K562 (cell line): ENCODE results near the gene PRDX2. TPM values are rescaled to one million over a fixed set of nuclear protein-coding genes. Genes with fewer than 3 reads are reported as not detected.

ENCODE experiments used
- ARHGAP35 ChIP-seq: fragments of 450-650 bp; IDR thresholded peaks from 2 replicates; pipeline ENCODE4 v1.6.1; 2018; ENCODE audit not compliant: partially characterized antibody
- ARID2 ChIP-seq: fragments of 450-650 bp; IDR thresholded peaks from 2 replicates; pipeline ENCODE4 v1.6.1; 2017; ENCODE audit warnings: antibody characterized with exemption, mild to moderate bottlenecking
- C11orf30 ChIP-seq: fragments of 450-650 bp; IDR thresholded peaks from 2 replicates; pipeline ENCODE4 v1.6.1; 2016; ENCODE audit warnings: low read depth, mild to moderate bottlenecking
- DIDO1 ChIP-seq: fragments of 450-650 bp; IDR thresholded peaks from 2 replicates; pipeline ENCODE4 v1.6.1; 2016; ENCODE audit warnings: low read depth, missing biosample characterization, missing genetic modification characterization
- DMBX1 ChIP-seq: fragments of 250-450 bp; sonication (Bioruptor Pico); IDR thresholded peaks from 2 replicates; pipeline ENCODE4 v1.8.0; 2022; ENCODE audit warnings: inconsistent platforms, mild to moderate bottlenecking, moderate library complexity, borderline replicate concordance
- FOXA1 ChIP-seq: fragments of 450-650 bp; IDR thresholded peaks from 2 replicates; pipeline ENCODE4 v1.6.1; 2016; ENCODE audit warnings: mild to moderate bottlenecking, borderline replicate concordance
- HDAC8 ChIP-seq: fragments of 450-650 bp; IDR thresholded peaks from 2 replicates; pipeline ENCODE4 v1.6.1; 2016; ENCODE audit warnings: mild to moderate bottlenecking, missing genetic modification characterization, moderate library complexity, missing compliant biosample characterization
- NCOA1 ChIP-seq: fragments of 450-650 bp; IDR thresholded peaks from 2 replicates; pipeline ENCODE4 v1.6.1; 2016; ENCODE audit warnings: low read depth
- NFRKB ChIP-seq: fragments of 450-650 bp; IDR thresholded peaks from 2 replicates; pipeline ENCODE4 v1.6.1; 2016; ENCODE audit warnings: low read depth
- SIN3A ChIP-seq, 2 experiments: fragments of 150-350 bp in 1 of 2; IDR thresholded peaks; 2 replicates each; pipeline ENCODE4 v1.6.1; 2011 to 2016; ENCODE audit warnings: borderline replicate concordance in 2 of 2, low read depth in 2 of 2, low read length in 2 of 2, mild to moderate bottlenecking in 2 of 2, moderate library complexity in 2 of 2; ENCODE audit not compliant: control insufficient read depth in 1 of 2
- TCF7L2 ChIP-seq: fragments of 150-350 bp; IDR thresholded peaks from 2 replicates; pipeline ENCODE4 v1.6.1; 2016; ENCODE audit warnings: low read depth, mild to moderate bottlenecking, low read length, moderate library complexity
- UBTF ChIP-seq, 2 experiments: IDR thresholded peaks; 2 replicates each; pipeline ENCODE4 v1.6.1; 2012; ENCODE audit warnings: improper control_type of control experiment in 2 of 2, low read depth in 2 of 2, low read length in 2 of 2, borderline replicate concordance in 1 of 2
- ZNF134 ChIP-seq: fragments of 250-450 bp; sonication (Bioruptor Pico); conservative IDR thresholded peaks from 2 replicates; pipeline ENCODE4 v1.4.0; 2020
- ZNF143 ChIP-seq: sonication (generic); formaldehyde crosslinking; IDR thresholded peaks from 2 replicates; pipeline ENCODE4 v1.9.0; 2022; ENCODE audit warnings: mild to moderate bottlenecking, missing genetic modification reagents
- ZNF407 ChIP-seq: fragments of 450-650 bp; IDR thresholded peaks from 2 replicates; pipeline ENCODE4 v1.6.1; 2016; ENCODE audit warnings: low read depth
- polyA plus RNA-seq, 8 experiments: library from polyadenylated mRNA; depleted of rRNA in 4 of 8; stranded (reverse) in 5 of 8; unstranded in 3 of 8; fragments of >200 nt; fragmentation: Nextera tagmentation in 2 of 8; fragmentation: Illumina TruSeq in 1 of 8; extraction: Ambion mirVana in 2 of 8; extraction: Trizol in 1 of 8; gene quantifications; 2 replicates each; pipeline versions ENCODE4 v1.2.1 to v1.2.3, GENCODE V29; 2011 to 2014; ENCODE audit warnings: inconsistent platforms in 1 of 8, missing spikeins in 1 of 8
- total RNA-seq, 7 experiments: library from RNA; depleted of rRNA in 6 of 7; stranded (reverse); fragments of >200 nt in 6 of 7; fragmentation: Illumina TruSeq in 2 of 7; extraction: Trizol in 2 of 7; gene quantifications; 2 replicates each; pipeline versions ENCODE4 v1.2.1 to v1.2.3, GENCODE V29; 2011 to 2021; ENCODE audit warnings: low replicate concordance in 1 of 7
- TF ChIP-seq, protein P1 (sequence below): fragments of 450-650 bp; formaldehyde crosslinking; IDR thresholded peaks from 2 replicates; pipeline ENCODE4 v1.4.0; 2020; ENCODE audit warnings: mild to moderate bottlenecking, moderate library complexity

PRDX2 gene
- total and polyA plus RNA-seq, 9 of the 15 experiments (the other 6 are each of a cell fraction or from before 2014, with no cell fraction given), result 206 to 1,183 (median 415) TPM

DNA sequence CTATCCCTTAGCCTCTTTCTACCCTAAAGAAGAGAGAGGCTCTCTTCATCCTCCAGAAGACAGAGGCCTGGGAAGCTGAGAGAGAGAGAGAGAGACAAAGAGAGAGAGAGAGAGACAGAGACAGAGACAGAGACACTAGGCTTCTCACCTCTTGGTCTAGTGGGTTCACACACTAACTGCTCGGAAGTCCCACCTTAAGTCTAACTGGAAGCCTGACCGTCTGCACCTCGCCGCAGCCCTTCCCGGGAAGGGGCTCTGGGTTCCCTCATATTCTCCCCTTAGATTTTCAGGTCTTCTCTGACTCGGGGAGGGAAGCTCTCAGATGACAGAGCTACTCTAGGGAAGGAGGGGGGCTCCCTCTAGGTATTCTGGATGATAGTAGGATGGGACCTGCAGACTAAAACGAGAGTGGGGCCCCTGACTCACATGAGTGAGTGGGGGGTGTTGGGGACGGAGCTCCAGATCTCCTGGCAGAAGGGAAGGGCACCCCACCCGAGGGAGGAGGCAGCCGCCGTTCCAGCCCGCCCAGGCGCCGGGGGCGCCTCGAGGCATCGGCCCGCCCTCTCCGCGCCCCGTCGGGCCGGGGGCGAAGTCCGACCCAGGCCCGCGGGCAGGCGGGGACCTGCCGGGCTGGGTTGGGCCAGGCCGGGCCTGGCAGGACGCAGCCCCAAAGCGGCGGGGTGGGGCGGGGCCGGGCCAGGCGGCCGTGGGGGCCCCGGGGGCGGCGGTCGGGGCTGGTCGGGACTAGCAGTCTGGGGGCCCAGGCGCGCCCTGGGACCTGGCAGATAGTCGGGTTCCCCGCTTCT is 12.3 kb downstream of the PRDX2 start (continued):
- TF ChIP-seq NFRKB (no peak; the same call in 1 of the 2 replicates), FOXA1 (no peak), ARHGAP35 (no peak), ZNF134 (no peak), UBTF (IDR thresholded peaks at IDR 0.05; ENCODE audit: borderline replicate concordance in 1 of 2, low read depth in 2 of 2, low read length in 2 of 2) (0 out of 4 replicates have a peak, but pooled peaks of 1 of the 2 experiments have one; percentile 13), DMBX1 (CRISPR knock-in tag) (no peak), DIDO1 (tag) (no peak), ZNF143 (CRISPR knock-in tag) (no peak), NCOA1 (no peak), ZNF407 (no peak), C11orf30 (no peak), HDAC8 (tag) (no peak), TCF7L2 (no peak), ARID2 (no peak), SIN3A (IDR thresholded peaks at IDR 0.05; ENCODE audit: borderline replicate concordance in 2 of 2, control insufficient read depth in 1 of 2, low read depth in 2 of 2, low read length in 2 of 2) (no peak)
- TF ChIP-seq, protein P1, sequence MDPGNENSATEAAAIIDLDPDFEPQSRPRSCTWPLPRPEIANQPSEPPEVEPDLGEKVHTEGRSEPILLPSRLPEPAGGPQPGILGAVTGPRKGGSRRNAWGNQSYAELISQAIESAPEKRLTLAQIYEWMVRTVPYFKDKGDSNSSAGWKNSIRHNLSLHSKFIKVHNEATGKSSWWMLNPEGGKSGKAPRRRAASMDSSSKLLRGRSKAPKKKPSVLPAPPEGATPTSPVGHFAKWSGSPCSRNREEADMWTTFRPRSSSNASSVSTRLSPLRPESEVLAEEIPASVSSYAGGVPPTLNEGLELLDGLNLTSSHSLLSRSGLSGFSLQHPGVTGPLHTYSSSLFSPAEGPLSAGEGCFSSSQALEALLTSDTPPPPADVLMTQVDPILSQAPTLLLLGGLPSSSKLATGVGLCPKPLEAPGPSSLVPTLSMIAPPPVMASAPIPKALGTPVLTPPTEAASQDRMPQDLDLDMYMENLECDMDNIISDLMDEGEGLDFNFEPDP (CRISPR knock-in tag), result no peak
